CD4-positive, alpha-beta memory T cell (primary cell): Measurements from ENCODE around the gene ZNF816. TPM values are rescaled to one million over a fixed set of nuclear protein-coding genes. Genes with fewer than 3 reads are reported as not detected.
"Not testable (repeated sequence)": the region's sequence is repeated elsewhere in the genome, so short reads cannot be mapped to it uniquely, and the experiment has no call there.

Experiments used
- CTCF ChIA-PET: fragments of 350-600 bp; sonication (Branson Sonifier 250); formaldehyde crosslinking; loops from one replicate; lab custom pipeline; 2021; ENCODE audit warnings: inconsistent platforms; ENCODE audit not compliant: partially characterized antibody; lab: Charles Lee
- POLR2A ChIA-PET: fragments of 350-600 bp; sonication (Branson Sonifier 250); formaldehyde crosslinking; loops from one replicate; lab custom pipeline; 2021; ENCODE audit not compliant: partially characterized antibody; lab: Charles Lee
- DNase-seq, 5 donors: peaks; one replicate each; pipeline versions ENCODE4 v3.0.0 to v3.0.0-alpha.2; 2020 to 2022; ENCODE audit warnings: mixed read lengths in 1 of 5
- H3K27ac ChIP-seq: one replicate; pipeline ENCODE4 v1.7.0; 2013; ENCODE audit warnings: low read depth, low read length
- H3K27me3 ChIP-seq: 2 replicates; pipeline ENCODE4 v1.7.0; 2013; ENCODE audit warnings: mild to moderate bottlenecking, low read length, moderate library complexity; ENCODE audit not compliant: insufficient read depth
- H3K36me3 ChIP-seq: 2 replicates; pipeline ENCODE4 v1.7.0; 2013; ENCODE audit warnings: mild to moderate bottlenecking, low read length, moderate library complexity; ENCODE audit not compliant: insufficient read depth
- H3K4me1 ChIP-seq: 2 replicates; pipeline ENCODE4 v1.7.0; 2013; ENCODE audit warnings: mild to moderate bottlenecking, low read length, moderate library complexity; ENCODE audit not compliant: insufficient read depth
- H3K4me3 ChIP-seq, 2 donors: one replicate each; pipeline ENCODE4 v1.7.0; 2013; ENCODE audit warnings: low read length in 2 of 2, mild to moderate bottlenecking in 1 of 2
- H3K9me3 ChIP-seq, 2 donors: one replicate each; pipeline ENCODE4 v1.7.0; 2013; ENCODE audit warnings: low read length in 2 of 2, control low read depth in 1 of 2; ENCODE audit not compliant: control insufficient read depth in 1 of 2
- H3K27ac Mint-ChIP-seq, 7 donors: one replicate each; pipeline ENCODE4 v1.8.0; 2020 to 2021; ENCODE audit warnings: mixed read lengths in 7 of 7, mild to moderate bottlenecking in 6 of 7, inconsistent platforms in 3 of 7, moderate library complexity in 3 of 7
- H3K27me3 Mint-ChIP-seq, 2 donors: one replicate each; pipeline ENCODE4 v1.8.0; 2020 to 2021; ENCODE audit warnings: mixed read lengths in 2 of 2
- H3K36me3 Mint-ChIP-seq, 2 donors: one replicate each; pipeline ENCODE4 v1.8.0; 2020 to 2021; ENCODE audit warnings: mixed read lengths in 2 of 2, inconsistent platforms in 1 of 2, mild to moderate bottlenecking in 1 of 2
- H3K4me1 Mint-ChIP-seq, 4 donors: one replicate each; pipeline ENCODE4 v1.8.0; 2020 to 2021; ENCODE audit warnings: mixed read lengths in 4 of 4, mild to moderate bottlenecking in 1 of 4
- H3K4me3 Mint-ChIP-seq, 8 donors: one replicate each; pipeline ENCODE4 v1.8.0; 2020 to 2021; ENCODE audit warnings: mixed read lengths in 8 of 8, mild to moderate bottlenecking in 7 of 8, moderate library complexity in 6 of 8, inconsistent platforms in 3 of 8
- H3K9me3 Mint-ChIP-seq, 8 donors: one replicate each; pipeline ENCODE4 v1.8.0; 2020 to 2021; ENCODE audit warnings: mixed read lengths in 8 of 8, mild to moderate bottlenecking in 5 of 8, inconsistent platforms in 3 of 8, moderate library complexity in 1 of 8
- intact Hi-C: fragments of 100-400 bp; cut with micrococcal nuclease; formaldehyde crosslinking; loops from one replicate; pipeline ENCODE4 v1.15.1; 2023
- polyA plus RNA-seq, 2 donors: library from polyadenylated mRNA; unstranded; fragments of 300-500 nt; fragmentation: Illumina TruSeq; gene quantifications; one replicate each; pipeline ENCODE4 v1.2.3, GENCODE V29; 2021
- total RNA-seq, 2 experiments: library from RNA; stranded (reverse); gene quantifications; one replicate each; pipeline ENCODE4 v1.2.3, GENCODE V29; 2021

The ZNF816 gene
- total and polyA plus RNA-seq, 4 experiments from 2014 or later, result 6.5 to 29.6 (median 23.0) TPM

DNA sequence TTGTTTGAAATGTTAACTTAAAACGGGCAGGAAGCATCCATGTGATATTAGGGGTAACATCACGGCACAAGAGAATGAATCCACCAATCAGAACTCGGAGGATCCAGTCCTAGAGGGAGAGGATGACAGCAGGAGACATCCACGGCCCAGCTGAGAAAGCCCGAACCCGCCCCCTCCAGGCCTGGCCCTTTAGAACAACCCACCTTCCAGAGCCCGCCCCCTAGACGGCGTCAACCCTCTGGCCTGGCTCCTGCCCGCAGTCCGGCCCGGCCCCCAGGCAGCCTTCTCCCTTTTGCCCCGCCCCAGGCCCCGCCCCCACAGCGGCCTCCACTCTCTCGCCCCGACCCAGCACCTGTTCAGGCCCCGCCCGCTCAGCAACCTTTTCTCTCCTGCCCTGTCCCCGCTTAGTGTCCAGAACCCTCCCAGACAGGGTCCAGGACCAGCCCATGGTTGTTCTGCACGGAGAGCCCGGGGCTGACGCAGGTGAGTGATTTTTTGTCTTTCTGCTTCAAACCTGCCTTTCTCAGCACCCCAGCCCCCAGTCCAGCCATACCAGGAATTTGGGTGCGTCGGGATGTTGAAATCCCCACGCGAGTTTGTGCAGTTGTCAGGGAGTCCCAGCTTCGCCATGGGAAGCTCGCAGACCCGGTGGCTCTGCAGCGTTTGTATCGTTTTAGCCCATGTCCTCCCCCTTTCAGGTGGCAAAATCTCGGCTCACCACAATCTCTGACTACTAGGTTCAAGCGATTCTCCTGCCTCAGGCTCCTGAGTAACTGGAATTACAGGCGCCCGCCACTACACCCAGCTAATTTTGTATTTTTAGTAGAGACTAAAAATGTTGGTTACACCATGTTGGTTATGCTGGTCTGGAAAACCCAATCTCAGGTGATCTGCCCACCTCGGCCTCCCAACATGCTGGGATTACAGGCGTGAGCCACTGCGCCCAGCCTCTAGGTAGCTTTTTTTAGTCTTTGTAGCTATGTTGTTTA lies 16.1 kb downstream of the ZNF816 start:
- H3K27me3 Mint-ChIP-seq, result no peaks in the 10 kb centered on the region
- peaks cover 0 to 60% (median 56%) of the 10 kb centered on the region in 8 donors for H3K9me3 Mint-ChIP-seq
- peaks cover 5% of the 10 kb centered on the region for H3K4me1 ChIP-seq
- DNase-seq, result no peak
- H3K9me3 ChIP-seq, result peaks cover 10 to 41% of the 10 kb centered on the region in 2 donors
- peaks cover 3 to 13% (median 8%) of the 10 kb centered on the region in 4 donors for H3K4me1 Mint-ChIP-seq
- H3K27me3 ChIP-seq, result no peaks in the 10 kb centered on the region
- H3K36me3 Mint-ChIP-seq, result peaks cover 24 to 39% of the 10 kb centered on the region in 2 donors
- ChIA-PET CTCF (no interaction called here), POLR2A (interaction anchor here (1.7 kb wide), 1 partner anchor 15 kb away, joined by 4 read pairs; no protein-coding TSS in a partner anchor)
- no peak overlapping the region for H3K27ac ChIP-seq
- H3K4me3 ChIP-seq, result no peak overlapping the region
- H3K36me3 ChIP-seq, result peaks cover 10% of the 10 kb centered on the region
- intact Hi-C loops, result no loop called here
- H3K27ac Mint-ChIP-seq, result no peak overlapping the region
- no peak overlapping the region for H3K4me3 Mint-ChIP-seq

- ChIA-PET POLR2A (interaction anchor here (1.7 kb wide), 1 partner anchor 15 kb away, joined by 4 read pairs; no protein-coding TSS in a partner anchor), CTCF (no interaction called here)
- Histone ChIP-seq H3K36me3 (peaks cover 2% of the 10 kb centered on the region), H3K27ac (no peak overlapping the region), H3K27me3 (no peaks in the 10 kb centered on the region), H3K9me3 (peaks cover 10 to 33% of the 10 kb centered on the region in 2 donors), H3K4me1 (peaks cover 13% of the 10 kb centered on the region), H3K4me3 (no peak overlapping the region)
- Mint-ChIP-seq H3K4me1 (peaks cover 7 to 21% (median 16%) of the 10 kb centered on the region in 4 donors), H3K27ac (no peak overlapping the region), H3K9me3 (peaks cover 0 to 56% (median 48%) of the 10 kb centered on the region in 8 donors), H3K4me3 (no peak overlapping the region), H3K36me3 (peaks cover 15 to 35% of the 10 kb centered on the region in 2 donors), H3K27me3 (no peaks in the 10 kb centered on the region)
- DNase-seq, result no peak
- intact Hi-C loops, result no loop called here
These were observed 16.9 kb downstream of the ZNF816 start for GRCh38 chr19:52945652-52946321.

DNA sequence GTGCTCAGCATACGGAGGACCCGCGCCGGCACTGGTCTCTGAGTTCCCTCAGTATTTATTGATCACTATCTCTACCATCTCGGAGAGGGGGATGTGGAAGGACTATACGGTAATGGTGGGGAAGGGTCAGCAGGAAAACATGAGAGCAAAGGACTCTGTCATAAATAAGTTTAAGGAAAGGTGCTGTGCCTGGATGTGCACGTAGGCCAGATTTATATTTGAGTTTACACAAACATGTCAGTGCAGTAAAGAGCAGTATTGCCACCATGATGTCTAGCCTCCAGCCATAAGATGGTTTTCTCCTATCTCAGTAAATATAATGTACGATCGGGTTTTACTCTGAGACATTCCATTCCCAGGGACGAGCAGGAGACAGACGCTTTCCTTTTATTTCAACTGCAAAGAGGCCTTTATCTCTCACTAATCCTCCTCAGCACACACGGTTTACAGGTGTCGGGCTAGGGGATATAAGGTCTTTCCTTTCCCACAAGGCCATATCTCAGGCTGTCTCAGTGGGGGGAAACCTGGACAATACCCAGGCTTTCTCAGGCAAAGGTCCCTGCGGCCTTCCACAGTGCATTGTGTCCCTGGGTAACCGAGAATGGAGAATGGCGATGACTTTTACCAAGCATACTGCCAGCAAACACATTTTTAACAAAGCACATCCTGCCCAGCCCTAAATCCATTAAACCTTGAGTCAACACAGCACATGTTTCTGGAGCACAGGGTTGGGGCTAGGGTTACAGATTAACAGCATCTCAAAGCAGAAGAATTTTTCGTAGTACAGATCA lies 17.8 kb downstream of the ZNF816 start:
- H3K4me3 ChIP-seq, H3K36me3 ChIP-seq, H3K27me3 ChIP-seq, DNase-seq, H3K27me3 Mint-ChIP-seq, CTCF ChIA-PET, H3K27ac ChIP-seq: not testable (repeated sequence)
- POLR2A ChIA-PET, result interaction anchor here (0.6 kb wide), 1 partner anchor 48 kb away, joined by 3 read pairs; no protein-coding TSS in a partner anchor
- intact Hi-C loops, result loop anchor here (5.0 kb wide), 2 partner anchors 252 to 418 kb away; partner anchors contain the start of gene ZNF808
- Mint-ChIP-seq H3K27ac (peak overlapping the region in 1 of 7 donors; percentile 38), H3K9me3 (peaks cover 0 to 50% (median 39%) of the 10 kb centered on the region in 8 donors), H3K36me3 (peaks cover 6 to 26% of the 10 kb centered on the region in 2 donors), H3K4me1 (peaks cover 7 to 25% (median 17%) of the 10 kb centered on the region in 4 donors), H3K4me3 (peak overlapping the region in 4 of 8 donors; percentile 13 to 58 (median 30))
- H3K9me3 ChIP-seq, result peaks cover 7 to 25% of the 10 kb centered on the region in 2 donors
- peaks cover 15% of the 10 kb centered on the region for H3K4me1 ChIP-seq

DNA sequence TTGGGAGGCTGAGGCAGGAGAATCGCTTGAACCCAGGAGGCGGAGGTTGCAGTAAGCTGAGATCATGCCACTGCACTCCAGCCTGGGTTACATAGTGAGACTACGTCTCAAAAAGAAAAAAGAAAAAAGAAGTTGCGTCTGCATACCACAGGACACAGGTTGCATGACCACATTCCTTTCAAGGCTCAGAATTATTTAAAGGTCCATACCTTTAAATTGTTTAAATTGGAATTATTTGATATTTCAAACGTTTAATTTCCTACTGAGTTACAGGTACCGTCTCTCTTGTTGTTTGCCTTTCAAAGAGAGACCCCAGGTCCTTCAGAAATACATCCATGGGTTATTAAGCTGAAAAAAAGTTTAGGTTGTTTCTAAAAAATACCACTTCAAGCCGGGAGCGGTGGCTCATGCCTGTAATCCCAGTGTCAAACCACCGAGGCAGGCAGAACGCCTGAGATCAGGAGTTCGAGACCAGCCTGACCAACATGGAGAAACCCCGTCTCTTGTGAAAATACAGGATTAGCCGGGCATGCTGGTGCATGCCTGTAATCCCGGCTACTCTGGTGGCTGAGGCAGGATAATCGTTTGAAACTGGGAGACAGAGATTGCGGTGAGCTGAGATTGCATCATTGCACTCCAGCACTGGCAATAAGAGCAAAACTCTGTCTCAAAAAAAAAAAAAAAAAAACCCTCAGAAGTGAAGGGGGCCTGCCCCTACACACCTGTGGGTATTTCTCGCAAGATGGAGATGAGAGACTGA lies 18.6 kb downstream of the ZNF816 start:
- Histone ChIP-seq H3K4me1 (peaks cover 17% of the 10 kb centered on the region), H3K36me3 (no peaks in the 10 kb centered on the region), H3K27ac (no peak overlapping the region), H3K27me3 (no peaks in the 10 kb centered on the region), H3K9me3 (peaks cover 0 to 20% of the 10 kb centered on the region in 2 donors), H3K4me3 (no peak overlapping the region)
- no peak for DNase-seq
- Mint-ChIP-seq H3K9me3 (peaks cover 0 to 47% (median 32%) of the 10 kb centered on the region in 8 donors), H3K36me3 (peaks cover 0 to 20% of the 10 kb centered on the region in 2 donors), H3K4me3 (peak overlapping the region in 2 of 8 donors; percentile 13 to 91), H3K27me3 (no peaks in the 10 kb centered on the region), H3K4me1 (peaks cover 7 to 25% (median 17%) of the 10 kb centered on the region in 4 donors), H3K27ac (peak overlapping the region in 1 of 7 donors; percentile 38)
- ChIA-PET POLR2A (interaction anchor here (0.6 kb wide), 1 partner anchor 49 kb away, joined by 3 read pairs; no protein-coding TSS in a partner anchor), CTCF (no interaction called here)
- intact Hi-C loops, result loop anchor here (2.0 to 5.0 kb wide), 4 partner anchors 21 to 417 kb away; partner anchors contain the start of genes ZNF468, ZNF808 and ZNF888

DNA sequence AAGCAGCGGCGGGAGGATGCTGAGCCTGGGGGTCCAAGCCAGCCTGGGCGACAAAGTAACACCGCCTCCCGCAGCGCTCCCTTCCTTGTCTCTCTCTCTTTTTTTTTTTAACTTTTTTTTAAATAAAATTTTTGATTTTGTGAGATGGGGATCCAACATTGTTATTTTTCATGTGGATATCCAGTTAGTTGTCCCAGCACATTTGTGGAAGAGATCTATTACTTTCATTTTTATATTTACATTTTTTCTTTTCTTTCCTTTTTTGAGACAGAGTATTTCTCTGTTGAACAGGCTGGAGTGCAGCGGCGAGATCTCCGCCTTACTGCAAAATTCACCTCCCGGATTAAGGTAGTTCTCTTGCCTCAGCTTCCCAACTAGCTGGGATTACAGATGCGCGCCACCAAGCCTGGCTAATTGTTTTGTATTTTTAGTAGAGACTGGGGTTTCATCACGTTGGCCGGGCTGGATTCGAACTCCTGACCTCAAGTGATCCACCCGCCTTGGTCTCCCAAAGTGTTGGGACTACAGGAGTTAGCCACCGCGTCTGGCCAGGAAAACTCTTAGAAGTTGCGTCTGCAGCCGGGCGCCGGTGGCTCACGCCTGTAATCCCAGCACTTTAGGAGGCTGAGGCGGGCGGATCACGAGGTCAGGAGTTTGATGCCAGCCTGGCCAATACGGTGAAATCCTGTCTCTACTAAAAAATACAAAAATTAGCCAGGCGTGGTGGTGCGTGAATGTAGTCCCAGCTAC lies 19.4 kb downstream of the ZNF816 start:
- POLR2A ChIA-PET, result interaction anchor here (1.0 kb wide), 1 partner anchor 19 kb away, joined by 9 read pairs; the partner anchor contains the start of gene ZNF816
- H3K27ac Mint-ChIP-seq, result peak overlapping the region in 3 of 7 donors; percentile 67 to 93 (median 91)
- peaks cover 0 to 18% of the 10 kb centered on the region in 2 donors for H3K9me3 ChIP-seq
- H3K27me3 Mint-ChIP-seq, result no peaks in the 10 kb centered on the region
- H3K4me3 Mint-ChIP-seq, result peak overlapping the region; percentile 88 to 98 (median 96)
- H3K27ac ChIP-seq, result peak overlapping the region; percentile 72
- no peaks in the 10 kb centered on the region for H3K27me3 ChIP-seq
- H3K4me1 ChIP-seq, result peaks cover 17% of the 10 kb centered on the region
- no peak for DNase-seq
- CTCF ChIA-PET, result interaction anchor here (1.0 kb wide), 1 partner anchor 19 kb away, joined by 3 read pairs; the partner anchor contains the start of gene ZNF816
- H3K36me3 ChIP-seq, result no peaks in the 10 kb centered on the region
- intact Hi-C loops, result loop anchor here (2.0 to 5.0 kb wide), 4 partner anchors 21 to 416 kb away; partner anchors contain the start of genes ZNF468, ZNF808 and ZNF888
- peaks cover 7 to 26% of the 10 kb centered on the region in 2 donors for H3K36me3 Mint-ChIP-seq
- H3K9me3 Mint-ChIP-seq, result peaks cover 0 to 53% (median 37%) of the 10 kb centered on the region in 8 donors
- H3K4me1 Mint-ChIP-seq, result peaks cover 10 to 32% (median 24%) of the 10 kb centered on the region in 4 donors
- peak overlapping the region in 1 of 2 donors; percentile 84 for H3K4me3 ChIP-seq
